WERI-Rb-1 (cell line): ENCODE data around the gene SMYD3.

Experiments used
- DNase-seq: peaks from one replicate; pipeline ENCODE4 v3.0.0-alpha.2; 2020
- H3K27ac ChIP-seq: fragments of 250-450 bp; sonication (Bioruptor Pico); 2 replicates; pipeline ENCODE4 v1.5.1; 2020; ENCODE audit warnings: mild to moderate bottlenecking, moderate library complexity
- H3K27me3 ChIP-seq: fragments of 250-450 bp; sonication (Bioruptor Pico); 2 replicates; pipeline ENCODE4 v1.5.1; 2021; ENCODE audit warnings: mild to moderate bottlenecking, low read depth, moderate library complexity; ENCODE audit not compliant: insufficient read depth, severe bottlenecking
- H3K36me3 ChIP-seq: fragments of 250-450 bp; sonication (Bioruptor Pico); 2 replicates; pipeline ENCODE4 v1.5.1; 2020; ENCODE audit warnings: mild to moderate bottlenecking, moderate library complexity
- H3K4me3 ChIP-seq: 2 replicates; pipeline ENCODE4 v1.5.1; 2011; ENCODE audit warnings: low read depth, mild to moderate bottlenecking, control low read depth, low read length
- H3K9me3 ChIP-seq: fragments of 250-450 bp; sonication (Bioruptor Pico); 2 replicates; pipeline ENCODE4 v1.5.1; 2021; ENCODE audit warnings: mild to moderate bottlenecking, moderate library complexity; ENCODE audit not compliant: severe bottlenecking
- CTCF ChIP-seq: IDR thresholded peaks from 2 replicates; pipeline ENCODE4 v1.5.1; 2011; ENCODE audit warnings: low read depth, mild to moderate bottlenecking, control low read depth, inconsistent platforms, low read length

Gene SMYD3

GRCh38 chr1:246533371-246533905, 26.4 kb upstream of the SMYD3 start:
- peak; percentile 88 for DNase-seq
- Histone ChIP-seq H3K27ac (no peak overlapping the region), H3K36me3 (no peaks in the 10 kb centered on the region), H3K4me3 (no peak overlapping the region), H3K27me3 (no peaks in the 10 kb centered on the region), H3K9me3 (peaks cover 25% of the 10 kb centered on the region)
- no peak for TF ChIP-seq CTCF

- no peak for DNase-seq
- no peak overlapping the region for H3K4me3 ChIP-seq
- no peaks in the 10 kb centered on the region for H3K36me3 ChIP-seq
- peak; percentile 45 for TF ChIP-seq CTCF
- H3K27me3 ChIP-seq, result no peaks in the 10 kb centered on the region
- no peak overlapping the region for H3K27ac ChIP-seq
- peaks cover 25% of the 10 kb centered on the region for H3K9me3 ChIP-seq
Measured at GRCh38 chr1:246532519-246532918, 25.4 kb upstream of the SMYD3 start.

GRCh38 chr1:246530482-246530881, 23.4 kb upstream of the SMYD3 start:
- Histone ChIP-seq H3K4me3 (no peak overlapping the region), H3K36me3 (no peaks in the 10 kb centered on the region), H3K27me3 (no peaks in the 10 kb centered on the region), H3K27ac (no peak overlapping the region), H3K9me3 (peaks cover 25% of the 10 kb centered on the region)
- no peak for TF ChIP-seq CTCF
- DNase-seq, result no peak

GRCh38 chr1:246528933-246529731, 22.1 kb upstream of the SMYD3 start:
- Histone ChIP-seq H3K27me3 (no peaks in the 10 kb centered on the region), H3K36me3 (no peaks in the 10 kb centered on the region), H3K9me3 (peaks cover 25% of the 10 kb centered on the region), H3K27ac (no peak overlapping the region), H3K4me3 (no peak overlapping the region)
- DNase-seq, result no peak
- TF ChIP-seq CTCF, result peak; percentile 55

GRCh38 chr1:246527402-246528088, 20.5 kb upstream of the SMYD3 start:
- TF ChIP-seq CTCF, result no peak
- no peak for DNase-seq
- Histone ChIP-seq H3K27ac (no peak overlapping the region), H3K27me3 (no peaks in the 10 kb centered on the region), H3K36me3 (no peaks in the 10 kb centered on the region), H3K9me3 (peaks cover 25% of the 10 kb centered on the region), H3K4me3 (no peak overlapping the region)
